Measurements from ENCODE around the gene GNG2. TPM values are rescaled to one million over a fixed set of nuclear protein-coding genes. Genes with fewer than 3 reads are reported as not detected.

GNG2 gene
- total and polyA plus RNA-seq, 9 of the 15 experiments (the other 6 are each of a cell fraction or from before 2014, with no cell fraction given): 0.18 TPM; not detected in 8

DNA sequence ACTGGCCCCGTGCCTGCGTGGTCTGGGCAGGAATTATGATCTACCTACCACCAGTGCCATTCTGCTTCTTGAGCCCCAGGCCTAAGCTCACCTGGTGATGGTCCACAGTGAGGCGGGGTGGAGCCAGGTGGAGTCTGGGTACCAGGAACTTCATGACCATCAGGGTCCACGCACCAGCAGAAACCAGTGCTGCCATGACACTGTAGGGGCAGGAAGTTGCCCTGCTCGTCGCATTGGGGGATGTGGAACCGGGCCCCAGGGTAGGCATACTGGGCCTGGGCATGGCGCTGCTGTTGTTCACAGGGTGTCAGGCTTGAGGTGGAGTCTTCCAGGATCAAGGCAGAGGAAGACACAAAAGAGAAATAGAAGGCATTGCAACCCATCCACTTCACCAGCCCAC, 158.6 kb downstream of the GNG2 start:
- 63% methylated on average over 4 of the region's 8 CpGs for WGBS (ENCODE audit: insufficient coverage, low coverage, missing lambda C conversion rate)
- in situ Hi-C loops (cut with MboI): no loop called here
- no peak for DNase-seq (ENCODE audit: extremely low read depth in 1 of 4, low spot score in 3 of 4)

More for the DNA sequence above, 158.6 kb downstream of the GNG2 start:
- Histone ChIP-seq H3K4me3 (no peak overlapping the region), H4K20me1 (replicated peaks; ENCODE audit: control insufficient read depth, insufficient read depth, low read length) (no peaks in the 10 kb centered on the region), H3K79me2 (ENCODE audit: control insufficient read depth, insufficient read depth, low read length) (no peaks in the 10 kb centered on the region), H3K27me3 (ENCODE audit: control insufficient read depth in 2 of 2, insufficient read depth in 2 of 2, low read length in 2 of 2) (no peaks in the 10 kb centered on the region), H3K9me3 (replicated peaks; ENCODE audit: control insufficient read depth, insufficient read depth, low read depth, low read length) (no peaks in the 10 kb centered on the region), H3K4me2 (ENCODE audit: insufficient read depth, low read length) (no peak overlapping the region), H3K4me1 (replicated peaks in 1 of 2; ENCODE audit: control insufficient read depth in 2 of 2, insufficient read depth in 2 of 2, low read length in 2 of 2) (peaks cover 0 to 12% of the 10 kb centered on the region in 2 experiments; a peak in 3 of 5 replicates), H3K36me3 (ENCODE audit: control insufficient read depth, insufficient read depth, low read length) (no peaks in the 10 kb centered on the region), H3K9me1 (ENCODE audit: control insufficient read depth, insufficient read depth, low read length) (no peaks in the 10 kb centered on the region), H2AFZ (ENCODE audit: low read depth, low read length) (no peak overlapping the region), H3K27ac (ENCODE audit: extremely low read depth, low read depth, low read length) (no peak overlapping the region), H3K9ac (ENCODE audit: insufficient read depth in 1 of 2, low read depth in 2 of 2, low read length in 2 of 2) (no peak overlapping the region)
- ChIA-PET CTCF (ENCODE audit: low intra/inter-chr PET ratio) (no interaction called here), POLR2A (interaction anchor here (0.8 to 1.1 kb wide), 2 partner anchors 12 to 20 kb away, joined by 3 read pairs; no protein-coding TSS in a partner anchor)
- BruUV-seq (replicated peaks): no TSS peak
- intact Hi-C loops (cut with micrococcal nuclease): no loop called here
- TF ChIP-seq, protein P1, sequence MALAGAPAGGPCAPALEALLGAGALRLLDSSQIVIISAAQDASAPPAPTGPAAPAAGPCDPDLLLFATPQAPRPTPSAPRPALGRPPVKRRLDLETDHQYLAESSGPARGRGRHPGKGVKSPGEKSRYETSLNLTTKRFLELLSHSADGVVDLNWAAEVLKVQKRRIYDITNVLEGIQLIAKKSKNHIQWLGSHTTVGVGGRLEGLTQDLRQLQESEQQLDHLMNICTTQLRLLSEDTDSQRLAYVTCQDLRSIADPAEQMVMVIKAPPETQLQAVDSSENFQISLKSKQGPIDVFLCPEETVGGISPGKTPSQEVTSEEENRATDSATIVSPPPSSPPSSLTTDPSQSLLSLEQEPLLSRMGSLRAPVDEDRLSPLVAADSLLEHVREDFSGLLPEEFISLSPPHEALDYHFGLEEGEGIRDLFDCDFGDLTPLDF (CRISPR knock-in tag; IDR thresholded peaks at IDR 0.05): no peak
- no peak for TF ChIP-seq SAP30 (IDR thresholded peaks at IDR 0.05; ENCODE audit: borderline replicate concordance, insufficient read depth, low read depth, low read length, poor library complexity, severe bottlenecking)
- TF ChIP-seq, protein P2, sequence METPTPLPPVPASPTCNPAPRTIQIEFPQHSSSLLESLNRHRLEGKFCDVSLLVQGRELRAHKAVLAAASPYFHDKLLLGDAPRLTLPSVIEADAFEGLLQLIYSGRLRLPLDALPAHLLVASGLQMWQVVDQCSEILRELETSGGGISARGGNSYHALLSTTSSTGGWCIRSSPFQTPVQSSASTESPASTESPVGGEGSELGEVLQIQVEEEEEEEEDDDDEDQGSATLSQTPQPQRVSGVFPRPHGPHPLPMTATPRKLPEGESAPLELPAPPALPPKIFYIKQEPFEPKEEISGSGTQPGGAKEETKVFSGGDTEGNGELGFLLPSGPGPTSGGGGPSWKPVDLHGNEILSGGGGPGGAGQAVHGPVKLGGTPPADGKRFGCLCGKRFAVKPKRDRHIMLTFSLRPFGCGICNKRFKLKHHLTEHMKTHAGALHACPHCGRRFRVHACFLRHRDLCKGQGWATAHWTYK (CRISPR knock-in tag; IDR thresholded peaks at IDR 0.05): no peak
- TF ChIP-seq SPI1 (IDR thresholded peaks at IDR 0.05; ENCODE audit: borderline replicate concordance, low read depth, low read length): no peak
- TF ChIP-seq DDX20 (tag; IDR thresholded peaks at IDR 0.05; ENCODE audit: low read depth): no peak
- TF ChIP-seq, protein P3, sequence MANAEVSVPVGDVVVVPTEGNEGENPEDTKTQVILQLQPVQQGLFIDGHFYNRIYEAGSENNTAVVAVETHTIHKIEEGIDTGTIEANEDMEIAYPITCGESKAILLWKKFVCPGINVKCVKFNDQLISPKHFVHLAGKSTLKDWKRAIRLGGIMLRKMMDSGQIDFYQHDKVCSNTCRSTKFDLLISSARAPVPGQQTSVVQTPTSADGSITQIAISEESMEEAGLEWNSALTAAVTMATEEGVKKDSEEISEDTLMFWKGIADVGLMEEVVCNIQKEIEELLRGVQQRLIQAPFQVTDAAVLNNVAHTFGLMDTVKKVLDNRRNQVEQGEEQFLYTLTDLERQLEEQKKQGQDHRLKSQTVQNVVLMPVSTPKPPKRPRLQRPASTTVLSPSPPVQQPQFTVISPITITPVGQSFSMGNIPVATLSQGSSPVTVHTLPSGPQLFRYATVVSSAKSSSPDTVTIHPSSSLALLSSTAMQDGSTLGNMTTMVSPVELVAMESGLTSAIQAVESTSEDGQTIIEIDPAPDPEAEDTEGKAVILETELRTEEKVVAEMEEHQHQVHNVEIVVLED (CRISPR knock-in tag; IDR thresholded peaks at IDR 0.05): no peak
- no peak for TF ChIP-seq NR1H2 (CRISPR knock-in tag; IDR thresholded peaks at IDR 0.05)
- TF ChIP-seq ZNF41 (CRISPR knock-in tag; conservative IDR thresholded peaks at IDR 0.05): no peak
- FAIRE-seq: no peak
- ATAC-seq: no peak

Other genes with a start within 250 kb of the GNG2 start
- 0.14 and 0.20 TPM in 2 replicates for gene FRMD6, start 208.7 kb upstream of the GNG2 start, total RNA-seq (2014; rRNA removed)
- 0.29 and 0.54 TPM in 2 replicates for gene FRMD6, start 208.7 kb upstream of the GNG2 start, total RNA-seq (2014; rRNA removed; fragmentation: Illumina TruSeq; extraction: Trizol)
- 0.30 and 0.91 TPM in 2 replicates for gene FRMD6, start 208.7 kb upstream of the GNG2 start, total RNA-seq (2015; rRNA removed; fragmentation: Illumina TruSeq; extraction: Trizol)
- 0.53 and 0.60 TPM in 2 replicates for gene FRMD6, start 208.7 kb upstream of the GNG2 start, total RNA-seq (2021)
- gene FRMD6, start 208.7 kb upstream of the GNG2 start, polyA plus RNA-seq (2011; rRNA removed): 0.34 and 0.92 TPM in 2 replicates
- gene FRMD6, start 208.7 kb upstream of the GNG2 start, polyA plus RNA-seq (2014; fragmentation: Illumina TruSeq; extraction: Trizol): 0.29 and 0.58 TPM in 2 replicates
- under 1 TPM; 0.11 to 0.18 TPM for gene FRMD6, start 208.7 kb upstream of the GNG2 start, polyA plus RNA-seq (2014; fragmentation: Nextera tagmentation; extraction: Ambion mirVana)
- 0.34 and 0.74 TPM in 2 replicates for gene FRMD6, start 208.7 kb upstream of the GNG2 start, polyA plus RNA-seq (2014; rRNA removed)
- gene RTRAF, start 128.9 kb downstream of the GNG2 start, total RNA-seq (2014; rRNA removed): 127 and 155 TPM in 2 replicates
- gene RTRAF, start 128.9 kb downstream of the GNG2 start, total RNA-seq (2014; rRNA removed; fragmentation: Illumina TruSeq; extraction: Trizol): 172 and 188 TPM in 2 replicates
- gene RTRAF, start 128.9 kb downstream of the GNG2 start, total RNA-seq (2015; rRNA removed; fragmentation: Illumina TruSeq; extraction: Trizol): 185 and 204 TPM in 2 replicates
- gene RTRAF, start 128.9 kb downstream of the GNG2 start, total RNA-seq (2021): 130 and 145 TPM in 2 replicates
- 172 and 204 TPM in 2 replicates for gene RTRAF, start 128.9 kb downstream of the GNG2 start, polyA plus RNA-seq (2011; rRNA removed)
- 179 and 233 TPM in 2 replicates for gene RTRAF, start 128.9 kb downstream of the GNG2 start, polyA plus RNA-seq (2014; fragmentation: Illumina TruSeq; extraction: Trizol)
- gene RTRAF, start 128.9 kb downstream of the GNG2 start, polyA plus RNA-seq (2014; fragmentation: Nextera tagmentation; extraction: Ambion mirVana): 100 to 1,000 TPM; 140 to 150 TPM
- gene RTRAF, start 128.9 kb downstream of the GNG2 start, polyA plus RNA-seq (2014; rRNA removed): 126 and 182 TPM in 2 replicates
- gene NID2, start 208.4 kb downstream of the GNG2 start, total RNA-seq (2014; rRNA removed): not detected in 2 replicates
- 0.22 and 0.45 TPM in 2 replicates for gene NID2, start 208.4 kb downstream of the GNG2 start, total RNA-seq (2014; rRNA removed; fragmentation: Illumina TruSeq; extraction: Trizol)
- 0.11 TPM in 1 of 2 replicates, not detected in the other for gene NID2, start 208.4 kb downstream of the GNG2 start, total RNA-seq (2015; rRNA removed; fragmentation: Illumina TruSeq; extraction: Trizol)
- 0.09 and 0.22 TPM in 2 replicates for gene NID2, start 208.4 kb downstream of the GNG2 start, total RNA-seq (2021)
- 0.04 TPM in 1 of 2 replicates, not detected in the other for gene NID2, start 208.4 kb downstream of the GNG2 start, polyA plus RNA-seq (2011; rRNA removed)
- 0.45 TPM in 1 of 2 replicates, not detected in the other for gene NID2, start 208.4 kb downstream of the GNG2 start, polyA plus RNA-seq (2014; fragmentation: Illumina TruSeq; extraction: Trizol)
- gene NID2, start 208.4 kb downstream of the GNG2 start, polyA plus RNA-seq (2014; fragmentation: Nextera tagmentation; extraction: Ambion mirVana): under 1 TPM; 0.10 to 0.29 TPM
- gene NID2, start 208.4 kb downstream of the GNG2 start, polyA plus RNA-seq (2014; rRNA removed): not detected in 2 replicates